ENCODE results near the gene VCL.

VCL gene

DNA sequence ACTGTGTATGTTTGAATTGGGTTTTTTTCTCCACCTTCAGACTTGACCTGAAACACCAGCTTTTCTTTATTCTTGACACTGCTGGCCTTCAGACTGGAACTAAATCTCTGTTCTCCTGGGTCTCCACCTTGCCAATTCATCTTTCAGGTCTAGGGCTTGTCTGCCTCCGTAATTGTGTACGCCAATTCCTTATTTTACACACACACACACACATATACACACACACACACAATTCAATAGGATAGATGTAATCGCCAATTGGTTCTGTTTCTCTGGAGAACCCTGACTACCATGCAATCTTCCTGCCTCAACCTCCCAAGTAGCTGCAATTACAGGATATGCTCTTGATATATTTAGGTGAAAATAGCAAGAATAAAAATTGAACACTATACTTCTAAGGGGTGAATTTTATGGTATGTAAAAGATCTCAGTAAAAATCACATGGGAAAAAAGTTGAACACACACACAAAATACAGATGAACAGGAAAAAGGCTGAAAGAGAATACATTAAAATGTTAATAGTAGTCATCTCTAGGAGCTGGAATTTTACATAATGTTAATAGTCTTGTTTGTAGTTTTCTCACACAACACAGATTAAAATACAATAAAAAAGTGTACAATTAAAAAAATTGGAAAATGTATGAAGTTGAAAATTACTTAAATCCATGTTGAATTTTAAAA, 6.6 kb upstream of the VCL start:
- Histone ChIP-seq H3K27ac (no peak overlapping the region), H3K27me3 (replicated peaks) (no peaks in the 10 kb centered on the region), H3K4me3 (ENCODE audit: low read depth, low read length) (no peak overlapping the region), H3K36me3 (replicated peaks) (no peaks in the 10 kb centered on the region)
- DNase-seq, result no peak
- in situ Hi-C loops (cut with HindIII; ENCODE audit: low pct_ligation_motif_present, low sequenced_read_pairs), result no loop called here
- TF ChIP-seq, protein P1, sequence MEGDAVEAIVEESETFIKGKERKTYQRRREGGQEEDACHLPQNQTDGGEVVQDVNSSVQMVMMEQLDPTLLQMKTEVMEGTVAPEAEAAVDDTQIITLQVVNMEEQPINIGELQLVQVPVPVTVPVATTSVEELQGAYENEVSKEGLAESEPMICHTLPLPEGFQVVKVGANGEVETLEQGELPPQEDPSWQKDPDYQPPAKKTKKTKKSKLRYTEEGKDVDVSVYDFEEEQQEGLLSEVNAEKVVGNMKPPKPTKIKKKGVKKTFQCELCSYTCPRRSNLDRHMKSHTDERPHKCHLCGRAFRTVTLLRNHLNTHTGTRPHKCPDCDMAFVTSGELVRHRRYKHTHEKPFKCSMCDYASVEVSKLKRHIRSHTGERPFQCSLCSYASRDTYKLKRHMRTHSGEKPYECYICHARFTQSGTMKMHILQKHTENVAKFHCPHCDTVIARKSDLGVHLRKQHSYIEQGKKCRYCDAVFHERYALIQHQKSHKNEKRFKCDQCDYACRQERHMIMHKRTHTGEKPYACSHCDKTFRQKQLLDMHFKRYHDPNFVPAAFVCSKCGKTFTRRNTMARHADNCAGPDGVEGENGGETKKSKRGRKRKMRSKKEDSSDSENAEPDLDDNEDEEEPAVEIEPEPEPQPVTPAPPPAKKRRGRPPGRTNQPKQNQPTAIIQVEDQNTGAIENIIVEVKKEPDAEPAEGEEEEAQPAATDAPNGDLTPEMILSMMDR (IDR thresholded peaks at IDR 0.05; ENCODE audit: low read depth, low read length, missing control alignments), result no peak

DNA sequence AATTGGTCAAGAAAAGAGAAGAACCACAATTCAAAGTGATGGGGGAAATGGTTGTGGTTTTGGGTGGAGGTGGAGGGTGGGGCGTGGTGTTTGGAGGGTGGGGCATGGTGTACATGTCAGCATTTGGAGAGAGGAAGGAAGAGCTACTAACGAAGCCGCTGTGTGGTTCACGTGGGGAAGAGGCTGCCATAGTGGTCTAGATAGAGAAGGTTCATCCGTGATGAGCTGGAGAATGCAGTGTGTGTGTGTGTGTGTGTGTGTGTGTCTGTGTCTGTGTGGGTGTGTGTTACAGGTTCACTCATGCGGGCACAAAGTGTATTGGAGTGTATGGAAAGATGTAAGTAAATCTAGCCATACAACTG, 6.1 kb upstream of the VCL start:
- Histone ChIP-seq H3K4me3 (ENCODE audit: low read depth, low read length) (no peak overlapping the region), H3K36me3 (replicated peaks) (no peaks in the 10 kb centered on the region), H3K27ac (no peak overlapping the region), H3K27me3 (replicated peaks) (no peaks in the 10 kb centered on the region)
- in situ Hi-C loops (cut with HindIII; ENCODE audit: low pct_ligation_motif_present, low sequenced_read_pairs), result no loop called here
- no peak for DNase-seq
- TF ChIP-seq, protein P1 (IDR thresholded peaks at IDR 0.05; ENCODE audit: low read depth, low read length, missing control alignments), result no peak

DNA sequence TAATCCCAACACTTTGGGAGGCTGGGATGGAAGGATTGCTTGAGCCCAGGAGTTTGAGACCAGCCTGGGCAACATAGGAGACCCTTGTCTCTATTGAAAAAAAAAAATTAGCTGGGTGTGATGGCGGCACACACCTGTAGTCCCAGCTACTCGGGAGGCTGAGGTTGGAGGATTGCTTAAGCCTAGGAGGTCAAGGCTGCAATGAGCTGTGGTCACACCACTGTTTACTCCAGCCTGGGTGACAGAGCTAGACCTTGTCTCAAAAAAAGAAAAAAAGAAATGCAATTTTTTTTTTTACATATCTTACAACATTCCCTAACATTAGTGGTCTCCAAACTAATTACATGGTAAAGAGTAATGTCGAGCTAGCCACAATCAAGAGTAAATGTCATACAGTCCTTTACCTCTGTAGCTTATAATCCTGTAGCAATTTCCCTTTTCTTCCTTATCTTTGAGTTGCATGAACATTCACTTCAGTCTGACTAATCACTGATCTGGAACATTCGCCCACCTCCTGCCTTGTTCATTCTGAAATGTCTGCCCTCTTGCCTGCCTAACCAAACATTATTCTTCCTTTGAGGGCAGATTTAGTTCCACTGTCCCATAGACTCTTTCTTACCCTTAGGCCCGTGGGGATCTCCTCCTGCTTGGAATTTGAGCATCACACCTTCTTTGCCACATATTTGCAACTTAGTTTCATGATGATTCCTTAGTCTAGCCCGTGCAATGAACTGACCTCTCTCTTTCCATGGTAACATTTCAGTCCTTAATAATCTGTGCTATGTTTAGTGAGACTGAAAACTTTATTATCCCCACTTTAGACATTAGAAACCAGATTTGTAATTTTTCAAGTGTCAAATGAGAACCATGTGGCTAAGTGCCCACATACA, 4.8 kb upstream of the VCL start:
- peak; percentile 50 for DNase-seq
- in situ Hi-C loops (cut with HindIII; ENCODE audit: low pct_ligation_motif_present, low sequenced_read_pairs), result no loop called here
- TF ChIP-seq, protein P1 (IDR thresholded peaks at IDR 0.05; ENCODE audit: low read depth, low read length, missing control alignments), result no peak
- Histone ChIP-seq H3K27ac (peak overlapping the region; percentile 2), H3K36me3 (replicated peaks) (no peaks in the 10 kb centered on the region), H3K27me3 (replicated peaks) (no peaks in the 10 kb centered on the region), H3K4me3 (ENCODE audit: low read depth, low read length) (no peak overlapping the region)

DNA sequence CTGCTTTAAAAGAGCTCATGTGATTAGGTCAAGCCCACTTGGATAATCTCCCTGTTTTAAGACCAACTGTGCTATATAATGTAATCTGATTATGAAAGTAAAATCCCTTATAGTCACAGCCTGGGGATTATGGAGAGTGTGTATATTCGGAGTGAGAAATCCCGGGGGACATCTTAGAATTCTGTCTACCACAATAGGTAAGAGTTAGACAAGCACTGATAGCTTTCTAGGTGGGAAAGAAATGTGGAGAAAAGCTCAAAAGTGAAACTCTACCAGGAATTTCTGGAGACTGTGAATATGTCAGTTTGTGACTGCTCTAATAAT, 2.9 kb upstream of the VCL start:
- TF ChIP-seq, protein P1 (IDR thresholded peaks at IDR 0.05; ENCODE audit: low read depth, low read length, missing control alignments), result no peak
- no peak for DNase-seq
- Histone ChIP-seq H3K27ac (no peak overlapping the region), H3K27me3 (replicated peaks) (no peaks in the 10 kb centered on the region), H3K4me3 (ENCODE audit: low read depth, low read length) (no peak overlapping the region), H3K36me3 (replicated peaks) (peaks cover 2% of the 10 kb centered on the region)
- in situ Hi-C loops (cut with HindIII; ENCODE audit: low pct_ligation_motif_present, low sequenced_read_pairs), result no loop called here

DNA sequence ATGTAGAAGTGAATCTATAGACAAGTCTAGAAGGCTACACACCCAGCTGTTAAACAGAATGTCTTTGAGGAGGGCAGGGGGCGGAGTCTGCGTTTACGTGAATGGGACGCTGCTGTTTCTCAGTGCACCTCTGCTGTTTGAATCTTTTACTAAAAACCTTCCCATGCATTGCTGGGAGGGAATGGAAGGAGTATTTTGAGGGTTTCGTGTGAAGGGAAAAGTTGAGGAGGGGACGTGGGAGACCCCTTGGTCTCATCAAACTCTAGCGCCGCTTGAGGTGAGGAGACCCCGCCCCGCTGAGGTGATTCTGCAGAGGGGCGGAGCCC, 492 bp upstream of the VCL start:
- DNase-seq, result no peak
- in situ Hi-C loops (cut with HindIII; ENCODE audit: low pct_ligation_motif_present, low sequenced_read_pairs), result no loop called here
- peak overlapping the region; percentile 64 for H3K4me3 ChIP-seq (ENCODE audit: low read depth, low read length)
- H3K27ac ChIP-seq, result peak overlapping the region; percentile 48
- TF ChIP-seq, protein P1 (IDR thresholded peaks at IDR 0.05; ENCODE audit: low read depth, low read length, missing control alignments), result no peak
- H3K27me3 ChIP-seq (replicated peaks), result no peaks in the 10 kb centered on the region
- peaks cover 19% of the 10 kb centered on the region for H3K36me3 ChIP-seq (replicated peaks)
